Stimulated activated CD4-positive, alpha-beta T cell treated with anti-CD3 and anti-CD28 coated beads, Interleukin-12 subunit alpha, Interleukin-12 subunit beta, amount 100 ng/mL, for 4 hours (primary cell): ENCODE results near the gene MEG3.

Source experiments
- DNase-seq: peaks from one replicate; pipeline ENCODE4 v3.0.0-alpha.2; 2020

The MEG3 gene

DNA sequence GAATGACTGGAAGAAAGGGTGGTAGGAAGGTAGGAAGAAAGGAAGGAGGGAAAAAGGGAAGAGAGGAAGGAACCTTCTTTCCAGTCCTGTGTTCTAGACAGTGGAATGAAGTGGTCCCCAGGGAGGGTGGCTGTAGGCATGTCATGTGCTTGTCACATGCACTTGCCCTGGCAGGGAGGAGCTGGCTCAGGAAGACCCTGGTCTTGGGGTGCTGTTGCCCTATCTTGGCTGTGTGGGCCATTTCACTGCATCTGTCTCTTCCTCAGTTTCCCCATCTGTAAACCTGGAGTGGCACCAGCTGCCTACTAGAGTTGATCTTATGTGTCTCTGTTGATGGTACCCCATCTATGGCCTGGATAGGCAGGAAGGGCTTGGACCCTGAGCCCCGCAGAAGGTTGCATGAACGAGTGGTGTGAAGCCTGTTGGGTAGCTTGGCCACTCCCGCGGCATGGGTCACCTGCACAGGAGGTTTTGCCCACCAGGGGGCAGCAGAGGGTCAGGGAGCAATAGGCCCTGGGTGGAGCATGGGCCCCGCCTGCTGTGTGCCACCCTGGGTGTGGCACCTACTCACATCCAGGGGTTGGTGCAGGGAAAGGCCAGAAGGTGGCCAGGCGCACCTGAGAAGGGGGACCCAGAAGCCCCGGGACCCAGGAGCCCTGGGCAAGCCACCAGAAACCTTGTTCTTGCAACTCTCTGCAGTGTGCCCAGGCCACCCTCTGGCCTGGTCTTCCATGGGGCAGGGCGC, 25.1 kb downstream of the MEG3 start:
- peak; percentile 80 for DNase-seq

DNA sequence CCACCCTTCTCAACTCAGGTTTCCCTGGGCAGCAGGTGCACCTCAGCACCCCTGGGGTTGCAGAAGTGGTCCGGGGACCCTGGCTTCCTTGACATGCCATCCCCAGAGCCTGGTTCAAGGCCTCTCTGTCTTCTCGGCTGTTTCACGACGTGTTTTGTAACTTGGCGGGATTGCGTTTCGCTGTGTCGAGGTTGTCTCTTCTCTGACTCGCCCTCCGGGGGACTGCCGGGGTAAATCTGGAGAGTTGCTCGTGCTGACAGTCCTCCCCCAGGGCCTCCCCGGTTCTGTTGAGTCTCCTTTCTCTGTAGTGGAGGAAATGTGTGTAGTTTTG, 25.6 kb downstream of the MEG3 start:
- no peak for DNase-seq

DNA sequence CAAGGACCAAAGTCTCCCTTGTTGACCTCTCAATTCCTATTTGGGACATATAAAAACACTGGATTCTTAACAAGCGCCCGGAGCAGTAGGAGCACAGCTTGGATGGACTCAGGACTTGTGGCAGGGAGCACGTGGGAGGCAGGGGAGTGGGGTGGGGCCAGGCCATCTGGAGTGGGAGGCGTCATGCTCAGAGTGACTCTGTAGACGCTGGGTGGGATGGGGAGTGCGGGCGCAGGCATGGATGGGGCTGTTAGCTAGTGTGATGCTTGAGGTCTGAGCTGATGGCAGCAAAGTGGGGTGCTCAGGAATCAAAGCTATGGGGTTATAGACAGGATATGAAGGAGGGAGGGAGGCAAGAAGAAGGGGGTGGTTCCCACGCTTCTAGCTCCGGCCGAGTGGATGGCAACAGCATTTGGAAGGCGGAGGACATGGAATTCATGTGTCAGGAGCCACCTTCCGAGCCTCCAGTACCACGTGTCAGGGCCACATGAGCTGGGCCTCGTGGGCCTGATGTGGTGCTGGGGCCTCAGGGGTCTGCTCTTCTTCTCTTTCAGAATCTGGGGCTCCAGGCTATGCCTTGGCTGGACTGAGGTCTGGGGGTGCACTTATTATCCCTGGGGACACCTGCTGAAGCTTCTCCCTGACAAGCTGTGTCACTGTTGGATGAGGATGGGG, 26.2 kb downstream of the MEG3 start:
- no peak for DNase-seq

DNA sequence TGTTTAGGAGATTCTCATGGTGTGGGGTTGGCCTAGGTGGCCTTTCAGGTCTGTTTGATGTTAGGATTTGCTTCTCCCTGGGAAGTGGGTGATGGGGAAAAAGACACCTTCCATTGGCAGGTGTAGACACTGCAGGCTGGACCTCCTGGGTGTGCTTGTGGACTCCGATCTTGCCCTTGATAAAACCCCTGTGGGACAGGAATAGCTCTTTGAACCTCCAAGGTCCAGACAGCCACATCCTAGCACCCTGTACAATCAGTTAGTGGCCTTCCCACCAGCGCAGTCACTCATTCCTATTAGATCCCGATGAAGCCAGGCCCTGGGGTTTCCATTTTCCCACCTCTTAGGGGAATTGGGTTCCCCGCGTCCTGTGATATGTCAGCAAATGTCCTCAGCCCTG, 28.5 kb downstream of the MEG3 start:
- no peak for DNase-seq

DNA sequence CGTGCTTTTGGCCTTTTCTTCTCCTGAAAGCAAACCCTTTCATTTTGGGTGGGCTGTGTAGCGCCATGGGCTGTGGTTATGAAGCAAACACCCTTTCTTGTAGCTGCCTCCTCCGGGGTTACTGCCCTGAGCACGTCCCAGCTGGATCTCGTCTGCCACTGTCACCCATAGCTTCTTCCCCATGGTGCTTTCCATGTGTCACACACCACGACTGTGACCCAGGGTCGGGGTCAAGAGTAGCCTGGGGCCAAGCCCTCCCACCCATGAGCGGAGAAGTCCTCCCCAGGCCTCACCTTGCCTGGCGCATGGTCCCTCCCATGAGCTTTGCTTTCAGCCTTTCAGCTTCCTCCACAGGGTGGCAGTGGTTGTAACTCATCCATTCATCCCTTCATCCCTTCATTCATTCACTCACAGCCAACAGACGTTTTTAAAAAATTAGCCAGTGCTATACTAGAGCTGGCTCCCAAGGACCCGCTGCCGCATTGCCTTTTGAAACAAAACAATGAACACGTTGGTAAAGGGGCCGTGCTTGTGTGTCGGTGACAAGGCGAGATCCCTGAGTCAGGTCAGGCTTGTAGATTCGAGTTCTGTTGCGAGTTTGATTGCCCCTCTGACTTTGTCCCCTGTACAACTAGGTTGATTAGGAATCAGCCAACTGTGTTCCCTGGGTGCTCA, 29.5 kb downstream of the MEG3 start:
- no peak for DNase-seq

DNA sequence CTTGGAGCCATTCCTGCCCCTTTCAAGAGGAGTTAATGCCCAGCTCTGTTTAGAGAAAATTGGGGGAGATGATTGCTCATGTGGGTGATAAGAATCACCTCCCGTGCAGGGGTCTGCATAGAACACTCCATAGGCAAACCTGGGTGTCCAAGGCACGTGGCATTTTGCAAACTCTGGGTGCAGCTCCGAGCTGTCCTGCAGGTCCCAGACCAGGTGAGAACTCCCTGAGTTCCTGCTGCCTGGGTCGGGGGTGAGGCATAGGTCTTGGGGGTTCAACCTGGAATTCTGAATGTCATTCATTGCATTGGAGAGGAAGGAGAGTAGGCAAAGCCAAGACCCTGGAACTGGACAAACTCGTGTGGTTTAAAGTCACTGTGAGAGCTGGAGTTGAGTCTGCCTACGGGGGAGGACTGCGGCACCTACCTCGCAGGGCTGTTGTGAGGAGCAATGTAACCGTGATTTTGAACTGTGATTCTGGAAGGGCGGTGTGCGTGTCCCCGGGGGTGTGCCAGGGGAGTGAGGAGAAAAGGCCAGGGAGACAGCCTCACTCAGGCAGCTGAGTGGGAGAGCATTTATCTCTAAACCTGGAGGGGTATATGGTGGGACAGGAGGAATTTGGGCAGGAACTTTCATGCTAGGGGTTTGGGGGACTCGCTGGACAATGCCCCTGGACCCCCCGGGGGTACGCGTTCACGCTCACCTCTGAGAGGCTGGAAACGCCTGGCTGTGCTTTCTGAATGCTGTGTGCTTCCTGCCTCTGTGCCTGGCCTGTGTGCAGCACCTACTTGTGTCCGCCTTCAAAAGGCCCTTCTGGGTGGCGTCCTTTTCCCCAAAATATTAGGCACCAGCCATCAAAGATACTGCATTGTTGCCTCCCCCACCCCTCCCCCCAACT, 30.4 kb downstream of the MEG3 start:
- DNase-seq: no peak

DNA sequence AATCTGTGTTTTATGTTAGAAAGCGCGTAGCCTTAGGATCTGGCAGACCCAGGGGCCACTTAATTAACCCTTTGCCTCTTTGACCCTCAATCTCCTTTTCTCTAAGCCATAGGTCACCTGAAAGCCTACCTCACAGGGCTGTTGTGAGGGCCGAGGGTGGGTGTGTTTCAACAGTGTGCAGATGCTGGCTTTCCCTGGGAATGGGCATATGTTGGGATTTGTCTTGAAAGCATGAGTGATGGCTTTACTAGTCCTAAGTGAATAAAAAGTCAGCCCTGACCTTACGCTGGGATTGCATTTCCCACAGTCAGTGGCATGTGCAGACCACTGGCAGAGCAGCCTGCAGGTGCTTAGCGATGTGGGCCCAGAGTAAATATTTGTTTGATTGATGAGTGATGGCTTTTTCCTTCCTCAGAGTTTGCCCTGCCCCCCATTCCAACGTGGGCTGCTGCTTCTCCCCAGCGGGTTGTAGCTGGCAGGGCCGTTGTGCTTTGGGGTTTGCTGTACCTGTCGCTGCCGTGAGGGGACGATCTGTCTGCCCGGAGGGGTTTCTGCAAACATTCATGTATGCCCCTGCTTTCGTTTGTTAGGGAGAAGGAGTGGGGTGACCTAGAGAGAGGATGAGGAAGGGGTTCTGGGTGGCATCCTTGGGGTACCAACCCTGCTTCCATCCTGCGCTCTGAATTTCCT, 31.5 kb downstream of the MEG3 start:
- no peak for DNase-seq

DNA sequence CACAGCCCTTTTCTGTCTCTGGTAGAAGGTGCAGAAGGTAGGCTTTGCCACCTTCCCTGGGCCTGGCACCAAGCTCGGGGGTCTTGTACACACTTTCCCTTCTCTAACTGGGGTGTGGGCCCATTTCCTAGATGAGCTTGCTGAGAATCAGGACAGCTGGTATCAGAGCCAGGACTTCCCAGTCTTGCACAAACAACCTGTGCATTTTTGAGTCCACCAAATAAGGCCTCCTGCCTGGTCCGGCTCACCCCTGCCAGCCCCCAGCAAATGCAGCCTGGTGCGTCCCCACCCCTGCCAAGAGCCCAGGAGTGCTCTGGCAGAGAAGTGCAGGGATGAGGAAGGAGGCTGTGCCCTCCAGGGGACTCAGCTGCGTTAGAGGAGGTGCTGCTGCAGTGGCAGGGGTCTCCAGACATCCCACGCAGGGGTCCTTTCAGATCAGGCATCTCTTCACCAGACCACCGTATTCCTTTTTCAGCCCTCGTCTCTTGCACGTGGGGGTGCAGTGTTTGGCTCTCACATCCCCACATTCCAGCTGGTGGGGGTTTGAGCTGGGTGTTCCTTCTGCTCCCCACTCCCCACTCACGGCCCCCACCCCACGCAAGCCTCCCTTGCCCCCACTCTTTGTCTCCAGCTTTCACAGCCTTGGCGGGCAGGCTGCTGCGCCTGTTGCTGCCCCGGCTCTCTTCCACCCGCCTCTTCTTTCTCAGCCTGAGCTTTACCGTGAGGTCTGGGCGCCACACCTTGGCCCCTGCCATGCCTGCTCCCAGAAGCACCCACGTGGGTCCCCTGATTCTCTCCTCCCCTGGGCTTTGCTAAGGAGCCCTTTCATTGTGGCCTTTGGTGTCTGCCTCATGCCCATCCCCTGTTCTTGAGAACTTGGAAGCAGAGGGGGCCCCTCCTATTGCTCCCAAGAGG, 32.3 kb downstream of the MEG3 start:
- no peak for DNase-seq

DNA sequence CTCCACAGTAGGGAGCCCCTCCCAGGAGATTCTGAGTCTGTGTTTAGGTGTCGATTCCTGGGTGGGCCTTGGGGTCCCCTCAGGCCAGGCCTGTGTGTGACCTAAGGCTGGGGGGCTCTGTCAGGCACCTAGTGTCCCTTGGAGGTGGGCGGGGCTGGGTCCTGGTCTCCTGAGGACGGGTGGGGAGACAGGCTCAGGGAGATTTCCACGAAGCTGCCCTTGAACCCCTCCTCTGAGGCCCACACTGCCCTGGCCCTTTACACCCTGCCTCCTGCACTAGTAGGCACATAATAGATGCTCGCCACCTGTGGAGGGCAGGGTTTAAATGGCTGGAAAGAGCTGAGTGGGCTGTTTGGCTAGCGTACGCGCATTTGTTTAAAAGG, 32.9 kb downstream of the MEG3 start:
- DNase-seq: no peak

DNA sequence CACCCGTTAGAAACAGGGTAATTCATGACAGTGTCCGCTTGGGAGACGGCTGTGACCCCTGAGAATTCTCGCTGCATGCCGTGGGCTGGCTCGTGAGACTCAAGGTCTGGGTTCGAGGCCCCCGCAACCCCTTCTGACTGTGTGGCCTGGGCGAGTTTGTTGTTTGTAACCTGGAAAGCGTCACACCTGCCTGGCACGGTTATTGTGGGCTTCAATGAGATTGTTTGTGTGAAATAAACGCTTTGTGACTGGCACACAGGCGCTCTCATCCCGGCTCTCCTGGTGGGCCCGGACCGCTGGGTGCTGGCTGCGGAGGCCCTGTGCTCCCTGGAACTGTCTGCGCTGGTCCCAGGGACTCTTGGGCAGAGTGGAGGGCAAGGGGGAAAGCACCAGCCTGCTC, 33.9 kb downstream of the MEG3 start:
- DNase-seq: no peak

DNA sequence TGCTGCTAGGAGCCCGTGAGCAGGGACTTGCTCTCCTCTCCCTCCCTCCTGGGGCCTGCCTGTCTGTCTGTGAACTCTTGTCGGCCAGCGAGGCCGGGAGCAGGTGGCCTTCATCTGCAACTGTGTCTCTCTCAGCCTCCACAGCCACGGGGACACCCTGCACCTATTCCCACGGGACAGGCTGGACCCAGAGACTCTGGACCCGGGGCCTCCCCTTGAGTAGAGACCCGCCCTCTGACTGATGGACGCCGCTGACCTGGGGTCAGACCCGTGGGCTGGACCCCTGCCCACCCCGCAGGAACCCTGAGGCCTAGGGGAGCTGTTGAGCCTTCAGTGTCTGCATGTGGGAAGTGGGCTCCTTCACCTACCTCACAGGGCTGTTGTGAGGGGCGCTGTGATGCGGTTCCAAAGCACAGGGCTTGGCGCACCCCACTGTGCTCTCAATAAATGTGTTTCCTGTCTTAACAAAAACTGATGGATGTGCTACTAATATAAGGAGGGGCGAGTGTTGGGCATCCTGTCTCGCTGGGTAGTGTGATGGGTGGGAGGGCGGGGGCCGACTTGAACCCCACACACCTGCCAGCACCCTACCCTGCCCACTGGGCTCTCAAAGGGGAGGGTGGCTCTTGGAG, 34.8 kb downstream of the MEG3 start:
- no peak for DNase-seq

DNA sequence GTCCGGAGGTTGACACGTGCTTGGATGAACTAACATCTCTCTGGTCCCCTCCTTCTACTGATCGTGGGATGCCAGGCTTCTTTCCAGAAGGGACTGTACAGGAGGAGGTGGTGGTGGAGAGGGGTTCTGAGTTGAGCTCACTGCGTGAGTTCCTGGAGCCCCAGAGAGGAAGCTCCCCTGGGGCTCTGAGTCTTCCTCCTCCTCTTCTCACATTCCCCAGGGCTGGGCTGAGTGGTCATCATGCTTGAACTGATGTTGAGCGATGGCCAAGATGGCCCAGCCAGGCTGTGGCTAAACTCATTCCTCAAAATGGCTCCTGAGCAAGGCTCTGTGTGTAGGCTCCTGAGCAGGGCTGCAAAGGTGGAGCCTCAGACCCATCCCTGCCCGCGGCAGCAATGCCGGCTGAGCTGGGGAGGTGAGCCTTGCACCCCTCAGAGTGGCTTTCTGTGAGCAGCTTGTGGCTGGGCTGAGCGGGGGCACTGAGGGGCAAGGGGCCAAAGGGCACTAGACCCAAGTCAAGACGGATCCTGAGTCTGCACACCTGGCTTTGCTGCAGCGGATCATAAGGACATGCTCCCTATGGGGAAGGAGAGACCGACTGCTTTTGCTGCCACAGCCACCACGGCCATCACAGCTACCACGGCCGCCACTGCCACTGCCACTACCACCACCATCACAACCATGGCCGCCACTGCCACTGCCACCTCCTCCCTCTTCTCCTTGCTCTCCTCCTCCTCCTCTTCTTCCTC, 35.4 kb downstream of the MEG3 start:
- no peak for DNase-seq

DNA sequence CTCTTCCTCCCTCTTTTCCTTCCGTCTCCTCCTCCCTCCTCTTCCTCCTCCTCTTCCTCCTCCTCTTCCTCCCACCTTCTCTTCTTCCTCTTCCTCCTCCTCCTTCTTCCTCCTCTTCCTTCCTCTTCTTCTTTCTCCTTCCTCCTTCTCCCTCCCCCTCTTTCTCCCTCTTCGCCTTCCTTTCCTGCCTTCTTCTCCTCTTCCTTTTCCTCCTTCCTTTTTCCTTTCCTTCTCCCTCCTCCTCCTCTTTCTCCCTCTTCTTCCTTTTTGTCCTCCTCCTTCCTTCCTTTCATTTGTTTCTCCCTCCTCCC, 36.0 kb downstream of the MEG3 start:
- no peak for DNase-seq

DNA sequence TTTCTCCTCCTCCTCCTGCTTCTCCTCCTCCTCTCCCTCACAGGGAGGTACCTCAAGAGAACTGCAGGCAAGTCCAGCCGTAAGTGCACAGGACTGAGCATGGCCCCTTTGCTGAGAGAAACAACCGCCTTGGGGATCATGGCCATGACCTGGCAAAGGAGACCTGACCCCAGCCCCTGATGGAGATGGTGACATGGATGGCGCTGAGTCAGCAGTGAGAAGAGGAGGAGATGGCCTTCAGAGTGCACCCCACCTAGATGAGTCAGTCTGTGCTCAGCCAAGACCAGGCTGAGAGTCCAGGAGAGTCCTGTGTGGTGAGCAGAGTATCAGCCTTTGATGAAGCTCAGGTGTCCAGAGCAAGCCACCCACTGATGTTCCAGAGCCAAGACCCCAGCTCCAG, 36.4 kb downstream of the MEG3 start:
- DNase-seq: no peak

DNA sequence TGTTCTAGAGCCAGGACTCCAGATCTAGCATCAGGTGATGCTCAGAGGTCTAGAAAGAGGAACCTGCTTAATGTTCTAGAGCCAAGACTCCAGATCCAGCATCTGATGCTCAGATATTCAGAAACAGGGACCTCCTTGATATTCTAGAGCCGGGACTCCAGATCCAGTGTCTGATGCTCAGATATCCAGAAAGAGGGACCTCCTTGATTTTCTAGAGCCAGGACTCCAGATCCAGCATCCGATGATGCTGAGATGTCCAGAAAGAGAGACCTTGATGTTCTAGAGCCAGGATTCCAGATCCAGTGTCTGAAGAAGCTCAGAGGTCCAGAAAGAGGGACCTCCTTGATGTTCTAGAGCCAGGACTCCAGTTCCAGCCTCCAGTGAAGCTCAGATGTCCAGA, 36.9 kb downstream of the MEG3 start:
- no peak for DNase-seq

DNA sequence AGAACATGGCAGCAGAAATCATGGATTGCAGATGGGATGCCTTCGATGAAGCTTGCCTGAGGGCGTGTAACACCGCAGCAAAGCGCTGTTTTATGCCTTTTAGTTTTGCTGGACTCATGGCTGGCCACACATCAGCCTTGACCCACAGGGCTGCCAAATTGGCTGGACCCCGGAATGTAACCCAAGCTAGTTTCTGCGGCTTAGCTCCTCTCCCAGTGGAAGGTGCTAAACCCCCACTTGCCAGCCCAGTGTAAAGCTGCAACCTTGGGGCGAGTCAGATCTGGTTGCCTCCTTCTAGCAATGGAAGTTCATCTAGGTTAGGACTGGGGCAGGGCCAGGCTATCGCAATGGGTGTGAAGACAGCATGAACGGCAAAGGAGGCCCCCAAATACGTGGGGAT, 38.3 kb downstream of the MEG3 start:
- DNase-seq: no peak

DNA sequence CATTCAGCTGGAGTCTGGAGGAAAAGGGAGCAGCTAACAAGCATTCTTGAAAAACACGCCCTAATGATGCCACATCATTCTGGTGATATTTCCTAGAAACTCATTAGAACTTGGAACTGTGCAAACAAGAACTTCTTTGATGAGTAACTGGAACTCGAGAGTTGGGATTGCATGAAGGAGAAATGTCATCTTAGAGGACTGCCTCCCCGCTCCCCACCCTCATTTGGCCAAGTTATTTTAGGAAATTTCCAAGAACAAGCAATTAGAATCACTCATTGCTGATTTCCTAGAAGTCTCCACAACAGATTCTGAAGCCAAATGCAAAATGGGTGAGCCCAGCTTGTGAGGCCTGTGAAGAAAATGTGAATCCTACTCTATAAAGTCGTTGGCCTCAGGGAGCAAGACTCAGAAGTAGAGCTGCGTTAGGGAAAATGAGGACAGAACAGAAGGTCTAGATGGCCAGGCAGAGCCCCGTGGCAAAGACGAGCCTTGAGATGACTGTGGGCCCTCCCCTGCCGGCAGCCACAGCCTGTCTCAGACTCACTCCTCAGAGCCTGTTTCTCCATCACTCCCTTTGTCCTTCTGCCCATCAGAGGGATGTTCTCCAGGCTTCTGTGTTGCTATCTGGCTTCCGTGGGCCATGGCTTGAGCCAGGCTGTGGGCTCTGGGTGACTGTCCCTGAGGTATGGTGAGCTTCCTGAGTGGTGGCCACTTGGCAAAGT, 39.2 kb downstream of the MEG3 start:
- no peak for DNase-seq

DNA sequence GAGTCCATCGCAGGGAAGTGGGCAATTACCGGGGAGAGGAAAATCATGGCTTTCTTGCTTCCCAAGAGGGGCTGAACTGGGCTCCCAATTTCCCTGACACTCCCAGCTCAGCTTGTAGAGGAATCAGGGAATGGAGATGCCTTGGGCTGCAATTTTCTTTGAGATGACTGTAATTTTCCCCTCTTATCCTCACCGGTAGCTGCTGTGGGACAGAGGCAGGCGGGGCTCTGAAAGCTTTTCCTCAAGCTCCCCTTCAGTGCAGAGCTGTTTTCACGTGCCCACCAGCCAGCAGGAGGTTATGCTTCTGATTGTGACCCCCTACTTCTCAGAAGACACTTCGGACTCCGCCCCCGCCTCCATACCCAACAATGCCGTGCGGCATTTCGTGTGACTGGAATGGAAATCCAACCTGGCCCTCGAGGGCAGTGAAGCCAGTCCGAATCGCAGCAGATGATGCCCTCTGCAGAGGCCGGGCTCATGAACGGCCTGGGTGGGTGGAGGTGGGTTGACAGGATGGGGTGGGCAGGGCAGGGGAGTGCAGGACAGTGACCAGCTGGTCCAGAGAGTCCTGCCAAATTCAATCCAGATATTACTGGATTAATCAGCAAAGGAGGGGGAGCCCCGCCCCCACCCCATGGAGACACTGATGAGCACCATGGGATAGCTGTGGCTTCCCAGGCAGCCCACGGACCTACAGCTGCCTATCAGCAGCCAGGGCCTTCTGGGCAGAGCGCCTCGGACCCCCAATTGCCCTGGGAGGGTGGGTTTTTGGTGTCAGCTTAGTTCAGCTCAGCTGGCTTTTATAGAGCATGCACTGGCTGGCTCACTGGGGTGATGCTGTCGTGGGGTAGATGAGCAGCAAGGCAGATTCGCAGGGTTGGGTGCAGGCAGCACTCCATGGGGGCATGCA, 40.0 kb downstream of the MEG3 start:
- no peak for DNase-seq
